GM13976 (cell line): ENCODE data around the gene MTCL3.

Experiments
- DNase-seq: peaks from one replicate; pipeline ENCODE4 v3.0.0; 2012; ENCODE audit warnings: low spot score
- in situ Hi-C: fragments of 300-500 bp; cut with MboI; formaldehyde crosslinking; loops from one replicate; pipeline ENCODE4 v1.12.0; 2022; ENCODE audit warnings: low sequenced_read_pairs, mixed read lengths, inconsistent platforms; ENCODE audit not compliant: unreplicated experiment
- TF ChIP-seq, protein P1 (sequence below): IDR thresholded peaks from 2 replicates; pipeline ENCODE4 v1.5.1; 2012; ENCODE audit warnings: borderline replicate concordance, mild to moderate bottlenecking; ENCODE audit not compliant: insufficient read depth; ENCODE audit errors: extremely low read depth, missing control alignments, control extremely low read depth

Gene MTCL3

DNA sequence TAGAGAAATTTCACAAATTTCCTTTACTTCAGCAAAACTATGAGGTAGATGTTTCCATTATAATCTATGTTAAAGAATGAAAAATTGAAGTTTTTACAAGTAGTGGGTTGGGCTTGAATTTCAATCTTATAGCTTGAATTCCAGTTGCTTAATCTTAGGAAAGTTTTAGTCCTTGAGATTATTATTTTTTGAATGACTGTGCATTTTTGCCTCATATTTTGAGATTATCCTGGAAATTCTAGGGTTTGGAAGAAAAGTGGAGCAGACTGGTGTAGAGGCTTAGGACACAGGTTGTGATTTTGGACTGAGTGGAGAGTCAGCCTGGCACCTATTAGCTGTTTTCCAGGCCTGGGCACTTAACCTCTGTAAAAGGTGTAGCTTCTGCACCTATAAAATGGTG, 5.7 kb downstream of the MTCL3 start:
- in situ Hi-C loops = no loop called here
- TF ChIP-seq, protein P1, sequence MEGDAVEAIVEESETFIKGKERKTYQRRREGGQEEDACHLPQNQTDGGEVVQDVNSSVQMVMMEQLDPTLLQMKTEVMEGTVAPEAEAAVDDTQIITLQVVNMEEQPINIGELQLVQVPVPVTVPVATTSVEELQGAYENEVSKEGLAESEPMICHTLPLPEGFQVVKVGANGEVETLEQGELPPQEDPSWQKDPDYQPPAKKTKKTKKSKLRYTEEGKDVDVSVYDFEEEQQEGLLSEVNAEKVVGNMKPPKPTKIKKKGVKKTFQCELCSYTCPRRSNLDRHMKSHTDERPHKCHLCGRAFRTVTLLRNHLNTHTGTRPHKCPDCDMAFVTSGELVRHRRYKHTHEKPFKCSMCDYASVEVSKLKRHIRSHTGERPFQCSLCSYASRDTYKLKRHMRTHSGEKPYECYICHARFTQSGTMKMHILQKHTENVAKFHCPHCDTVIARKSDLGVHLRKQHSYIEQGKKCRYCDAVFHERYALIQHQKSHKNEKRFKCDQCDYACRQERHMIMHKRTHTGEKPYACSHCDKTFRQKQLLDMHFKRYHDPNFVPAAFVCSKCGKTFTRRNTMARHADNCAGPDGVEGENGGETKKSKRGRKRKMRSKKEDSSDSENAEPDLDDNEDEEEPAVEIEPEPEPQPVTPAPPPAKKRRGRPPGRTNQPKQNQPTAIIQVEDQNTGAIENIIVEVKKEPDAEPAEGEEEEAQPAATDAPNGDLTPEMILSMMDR = no peak
- no peak for DNase-seq

DNA sequence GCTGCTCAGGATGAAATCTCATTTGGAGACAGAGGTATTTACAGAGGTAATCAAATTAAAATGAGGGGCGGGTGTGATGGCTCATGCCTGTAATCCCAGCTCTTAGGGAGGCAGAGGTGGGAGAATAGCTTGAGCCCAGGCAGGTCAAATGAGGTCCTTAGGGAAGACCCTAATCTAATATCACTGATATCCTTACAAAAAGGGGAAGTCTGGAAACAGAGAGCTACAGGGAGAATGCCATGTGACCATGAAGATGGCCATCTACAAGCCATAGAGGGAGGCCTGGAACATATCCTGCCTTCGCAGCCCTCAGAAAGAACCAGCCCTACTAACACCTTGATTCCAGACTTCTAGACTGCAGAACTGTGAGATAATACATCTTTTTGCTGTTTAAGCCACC, 8.3 kb downstream of the MTCL3 start:
- in situ Hi-C loops = no loop called here
- no peak for DNase-seq
- TF ChIP-seq, protein P1 = no peak

DNA sequence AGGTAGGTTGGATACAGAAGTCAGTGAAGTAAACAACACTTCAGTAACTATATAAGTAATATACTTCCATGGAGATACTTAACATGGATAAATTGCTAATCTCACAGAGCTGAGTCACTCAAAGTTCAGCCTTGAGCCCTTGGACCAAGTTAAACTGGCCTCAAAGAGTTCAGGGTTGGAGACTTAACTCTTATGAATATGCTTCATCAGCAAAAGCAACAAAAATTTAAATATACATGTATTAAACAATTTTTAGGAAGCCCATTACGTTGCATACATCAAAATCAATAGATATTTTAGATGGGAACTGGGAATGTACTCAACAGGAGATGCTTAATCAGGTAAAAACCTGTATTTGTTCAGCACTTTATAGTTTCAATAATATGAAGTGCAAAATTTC, 12.2 kb downstream of the MTCL3 start:
- in situ Hi-C loops = no loop called here
- DNase-seq = no peak
- TF ChIP-seq, protein P1 = no peak

DNA sequence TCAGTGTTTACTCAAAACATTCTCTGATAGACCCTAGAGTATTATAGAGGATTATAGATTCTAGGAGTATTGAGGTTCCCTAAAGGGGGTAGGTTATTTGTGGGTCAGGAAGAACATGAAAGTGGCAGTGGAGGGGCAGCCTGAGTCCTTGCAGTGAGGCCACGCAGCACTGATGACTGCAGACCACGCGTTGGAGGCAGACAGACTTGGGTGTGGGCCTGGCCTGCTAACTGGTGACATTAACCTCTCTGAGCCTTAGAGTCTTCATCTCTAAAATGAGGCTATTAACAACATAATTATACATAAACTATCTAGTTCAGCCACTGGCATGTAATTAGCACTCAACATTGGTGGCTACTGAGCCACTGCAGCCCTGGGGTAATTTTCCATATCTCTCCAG, 16.1 kb downstream of the MTCL3 start:
- in situ Hi-C loops = no loop called here
- TF ChIP-seq, protein P1 = no peak
- no peak for DNase-seq

DNA sequence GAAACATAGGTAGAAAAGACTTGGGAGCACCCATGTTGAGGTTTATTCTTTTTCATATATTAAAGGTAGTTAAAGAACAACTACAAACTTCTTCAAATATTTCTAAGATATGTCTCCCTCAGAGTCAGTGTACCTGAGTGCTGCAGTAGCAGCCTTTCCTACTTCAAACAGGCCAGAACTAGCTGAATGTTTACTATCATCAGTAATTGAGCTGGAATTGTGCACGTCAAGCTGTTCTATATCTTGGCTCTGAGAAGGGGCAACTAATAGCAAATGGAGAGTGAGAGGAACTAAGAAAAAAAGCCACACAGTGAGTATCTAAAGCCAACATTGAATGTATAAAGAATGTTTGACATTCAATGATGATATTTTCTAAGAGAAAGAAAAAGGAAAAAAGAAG, 21.7 kb downstream of the MTCL3 start:
- no peak for DNase-seq
- in situ Hi-C loops = no loop called here
- TF ChIP-seq, protein P1 = no peak

DNA sequence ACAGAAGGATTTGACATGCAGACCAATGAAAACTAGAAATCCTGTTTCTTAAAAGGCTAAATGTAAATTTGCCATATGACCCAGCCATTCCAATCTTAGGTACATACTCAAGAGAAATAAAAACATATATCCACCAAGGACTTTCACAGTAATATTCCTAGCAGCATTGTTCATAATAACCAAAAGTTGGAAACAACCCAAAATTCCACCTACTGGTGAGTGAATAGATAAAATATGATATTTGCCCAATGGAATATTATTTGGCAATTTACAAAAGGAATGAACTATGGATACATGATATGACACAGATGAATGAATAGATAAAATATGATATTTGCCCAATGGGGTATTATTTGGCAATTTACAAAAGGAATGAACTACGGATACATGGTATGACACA, 22.7 kb downstream of the MTCL3 start:
- in situ Hi-C loops = no loop called here
- DNase-seq = no peak
- TF ChIP-seq, protein P1 = no peak

DNA sequence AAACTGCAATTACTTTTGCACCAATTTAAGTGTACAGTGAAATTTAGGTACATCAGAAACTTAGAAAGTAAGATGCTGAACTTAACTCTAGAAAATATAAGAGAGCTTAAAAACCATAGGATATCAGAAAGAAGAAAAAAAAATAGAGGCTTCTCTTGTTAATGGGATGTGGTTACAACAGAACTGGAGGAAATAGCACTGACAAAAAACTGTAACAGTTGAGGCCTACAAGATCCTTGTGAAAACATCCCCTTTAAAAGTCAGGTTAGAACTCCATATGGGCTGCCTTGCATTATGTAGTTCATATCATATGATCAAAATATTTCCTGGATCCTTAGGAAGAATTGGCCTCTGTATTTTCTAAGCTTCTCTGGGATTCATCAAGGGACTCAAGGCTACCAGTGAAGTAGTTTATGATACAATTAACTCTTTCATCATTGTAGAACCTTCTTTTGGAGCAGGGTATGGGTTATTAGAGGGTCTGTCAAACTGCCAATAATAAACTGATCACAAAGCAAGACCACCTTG, 24.8 kb downstream of the MTCL3 start:
- in situ Hi-C loops = no loop called here
- TF ChIP-seq, protein P1 = no peak
- DNase-seq = no peak
